Vagina (tissue), 2 donors: ENCODE measurements around the gene FPR2.

ENCODE experiments used
- CTCF ChIP-seq, 3 experiments: fragments of 450-650 bp in 2 of 3; fragments of 200-600 bp in 1 of 3; sonication (generic) in 1 of 3; IDR thresholded peaks; one replicate each; pipeline ENCODE4 v1.5.1; 2017 to 2019; ENCODE audit warnings: antibody characterized with exemption in 3 of 3, mild to moderate bottlenecking in 2 of 3, moderate library complexity in 2 of 3
- POLR2AphosphoS5 ChIP-seq, 2 donors: sonication (generic); formaldehyde crosslinking; IDR thresholded peaks; one replicate each; pipeline ENCODE4 v1.9.0; 2017; ENCODE audit warnings: antibody characterized with exemption in 2 of 2, mild to moderate bottlenecking in 2 of 2, low read depth in 1 of 2; ENCODE audit not compliant: insufficient read depth in 1 of 2

DNA sequence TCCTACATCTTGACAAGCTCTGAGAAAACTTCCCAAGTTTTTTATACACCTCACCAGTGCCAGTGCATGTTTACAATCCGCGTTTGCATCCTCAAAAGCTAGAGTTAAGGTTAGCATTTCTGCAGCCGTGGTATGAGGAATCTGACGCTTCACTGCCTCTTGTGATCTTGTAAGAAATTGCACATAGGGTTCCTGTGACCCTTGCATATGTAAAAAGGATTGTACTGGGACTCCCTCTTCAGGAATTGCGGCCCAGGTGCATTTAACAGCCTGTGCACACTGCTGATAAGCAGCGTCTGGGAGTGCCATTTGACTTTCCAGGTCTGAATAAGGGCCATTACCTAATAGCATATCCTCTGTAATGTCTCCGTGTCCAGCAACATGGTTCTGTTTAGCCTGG lies 49.2 kb downstream of the FPR2 start:
- no peak for TF ChIP-seq POLR2AphosphoS5 (IDR thresholded peaks at IDR 0.05; ENCODE audit: insufficient read depth in 1 of 2, low read depth in 1 of 2)
- no peak for TF ChIP-seq CTCF (IDR thresholded peaks at IDR 0.05)
